ENCODE data around the gene MTAP. TPM values are rescaled to one million over a fixed set of nuclear protein-coding genes. Genes with fewer than 3 reads are reported as not detected.

The MTAP gene
- total RNA-seq, 2 donors from 2014 or later = 10.9 to 25.1 TPM

DNA sequence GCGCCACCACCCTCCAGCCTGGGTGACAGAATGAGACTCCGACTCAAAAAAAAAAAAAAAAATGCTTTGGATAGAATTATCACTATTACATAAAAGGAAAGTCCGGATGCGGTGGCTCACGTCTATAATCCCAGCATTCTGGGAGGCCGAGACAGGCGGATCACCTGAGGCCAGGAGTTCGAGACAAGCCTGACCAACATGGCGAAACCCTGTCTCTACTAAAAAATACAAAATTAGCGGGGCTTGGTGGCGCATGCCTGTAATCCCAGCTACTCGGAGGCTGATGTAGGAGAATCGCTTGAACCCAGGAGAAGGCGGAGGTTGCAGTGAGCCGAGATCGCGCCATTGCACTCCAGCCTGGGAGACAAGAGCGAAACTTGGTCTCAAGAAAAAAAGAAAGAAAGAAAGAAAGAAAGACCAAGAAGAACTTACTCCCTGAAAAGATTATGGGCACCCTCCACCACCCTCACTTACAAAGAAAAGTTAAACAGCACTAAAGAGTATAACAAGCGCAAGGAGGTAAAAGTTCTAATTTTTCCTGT lies 174.0 kb downstream of the MTAP start:
- WGBS, 2 donors = 19 to 28% methylated on average over 19 of the region's 19 CpGs
- DNase-seq (no peak), ATAC-seq (no peak)
- peaks cover 17 to 49% of the 10 kb centered on the region in 2 donors for H3K27me3 ChIP-seq
- TF ChIP-seq CTCF (IDR thresholded peaks at IDR 0.05) (no peak), POLR2A (IDR thresholded peaks at IDR 0.05) (no peak)
- H3K9me3 ChIP-seq = no peaks in the 10 kb centered on the region
- no peak overlapping the region for H3K4me3 ChIP-seq
- intact Hi-C loops (cut with DNase I) = no loop called here
- no peak overlapping the region for H3K27ac ChIP-seq
- H3K4me1 ChIP-seq = peaks cover 18% of the 10 kb centered on the region
- no peaks in the 10 kb centered on the region for H3K36me3 ChIP-seq (replicated peaks in 1 of 2; ENCODE audit: insufficient read depth in 1 of 2, low read depth in 2 of 2)

DNA sequence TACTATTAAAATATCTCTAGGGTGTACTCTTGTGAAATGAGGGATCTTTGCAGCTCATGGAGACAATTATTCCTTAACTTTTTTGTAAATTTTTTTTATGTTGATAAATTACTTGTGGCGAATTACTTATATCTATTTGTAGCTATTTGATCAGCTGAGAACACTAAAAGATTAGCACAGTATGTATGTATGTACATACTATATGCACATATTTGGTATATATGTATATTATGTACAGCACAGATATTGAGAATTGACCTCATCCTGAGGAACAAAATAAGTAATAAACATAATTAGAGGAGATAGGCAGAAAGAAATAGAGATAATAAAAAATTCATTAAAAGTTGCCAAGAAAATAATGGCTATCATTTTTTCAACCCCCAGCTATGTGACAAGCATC lies 180.0 kb downstream of the MTAP start:
- no peak for ATAC-seq
- DNase-seq = no peak
- Histone ChIP-seq H3K36me3 (replicated peaks in 1 of 2; ENCODE audit: insufficient read depth in 1 of 2, low read depth in 2 of 2) (no peaks in the 10 kb centered on the region), H3K4me3 (no peak overlapping the region), H3K4me1 (no peaks in the 10 kb centered on the region), H3K27ac (no peak overlapping the region), H3K9me3 (no peaks in the 10 kb centered on the region), H3K27me3 (peaks cover 0 to 4% of the 10 kb centered on the region in 2 donors)
- TF ChIP-seq POLR2A (IDR thresholded peaks at IDR 0.05) (no peak), CTCF (IDR thresholded peaks at IDR 0.05) (no peak)
- intact Hi-C loops (cut with DNase I) = no loop called here
- WGBS, 2 donors = 40 to 48% methylated on average over 1 of the region's 1 CpG

GRCh38 chr9:21982861-21983560 lies 180.6 kb downstream of the MTAP start:
- 65 to 80% methylated on average over 1 of the region's 1 CpG for WGBS, 2 donors
- DNase-seq = no peak
- TF ChIP-seq CTCF (IDR thresholded peaks at IDR 0.05) = no peak
- TF ChIP-seq POLR2A (IDR thresholded peaks at IDR 0.05) = no peak

GRCh38 chr9:21983561-21983935 lies 181.1 kb downstream of the MTAP start:
- TF ChIP-seq CTCF (IDR thresholded peaks at IDR 0.05) (no peak), POLR2A (IDR thresholded peaks at IDR 0.05) (no peak)
- Histone ChIP-seq H3K36me3 (replicated peaks in 1 of 2; ENCODE audit: insufficient read depth in 1 of 2, low read depth in 2 of 2) (no peaks in the 10 kb centered on the region), H3K4me1 (no peaks in the 10 kb centered on the region), H3K4me3 (no peak overlapping the region), H3K9me3 (no peaks in the 10 kb centered on the region), H3K27ac (no peak overlapping the region), H3K27me3 (peaks cover 0 to 9% of the 10 kb centered on the region in 2 donors)
- no peak for ATAC-seq
- intact Hi-C loops (cut with DNase I) = no loop called here
- WGBS, 2 donors = 57 to 73% methylated on average over 1 of the region's 1 CpG
- no peak for DNase-seq

More at GRCh38 chr9:21982861-21983560, 180.6 kb downstream of the MTAP start:
- H3K9me3 ChIP-seq = no peaks in the 10 kb centered on the region
- H3K27ac ChIP-seq = no peak overlapping the region
- no peak for ATAC-seq
- H3K27me3 ChIP-seq = peaks cover 0 to 9% of the 10 kb centered on the region in 2 donors
- H3K4me3 ChIP-seq = no peak overlapping the region
- H3K36me3 ChIP-seq (replicated peaks in 1 of 2; ENCODE audit: insufficient read depth in 1 of 2, low read depth in 2 of 2) = no peaks in the 10 kb centered on the region
- intact Hi-C loops (cut with DNase I) = no loop called here
- H3K4me1 ChIP-seq = no peaks in the 10 kb centered on the region

DNA sequence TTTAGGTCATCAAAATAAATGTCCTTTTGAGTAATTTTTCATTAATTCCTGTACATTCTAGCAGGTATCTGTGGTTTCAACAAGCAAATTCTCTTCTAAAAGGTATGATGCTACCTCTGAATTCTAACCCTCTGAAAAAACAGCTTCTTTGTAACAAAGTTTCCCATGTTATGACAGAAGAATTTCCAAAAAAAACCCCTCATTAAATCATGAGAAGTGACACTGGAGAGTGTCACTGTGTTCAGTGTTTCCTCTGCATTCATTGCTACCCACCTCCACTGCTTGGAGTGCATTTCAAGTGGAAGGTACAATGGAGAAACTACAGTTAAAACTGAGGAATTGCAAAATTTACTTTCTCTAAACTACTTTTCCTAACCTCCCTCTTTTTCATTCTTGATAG lies 181.7 kb downstream of the MTAP start:
- TF ChIP-seq POLR2A (IDR thresholded peaks at IDR 0.05) = no peak
- TF ChIP-seq CTCF (IDR thresholded peaks at IDR 0.05) = no peak
- intact Hi-C loops (cut with DNase I) = no loop called here
- Histone ChIP-seq H3K4me1 (no peaks in the 10 kb centered on the region), H3K4me3 (no peak overlapping the region), H3K9me3 (no peaks in the 10 kb centered on the region), H3K27ac (no peak overlapping the region), H3K27me3 (peaks cover 0 to 13% of the 10 kb centered on the region in 2 donors), H3K36me3 (replicated peaks in 1 of 2; ENCODE audit: insufficient read depth in 1 of 2, low read depth in 2 of 2) (no peaks in the 10 kb centered on the region)
- ATAC-seq (no peak), DNase-seq (no peak)

All from body of pancreas (tissue), 4 donors.